ENCODE data around the gene PNPLA3.

The PNPLA3 gene

DNA sequence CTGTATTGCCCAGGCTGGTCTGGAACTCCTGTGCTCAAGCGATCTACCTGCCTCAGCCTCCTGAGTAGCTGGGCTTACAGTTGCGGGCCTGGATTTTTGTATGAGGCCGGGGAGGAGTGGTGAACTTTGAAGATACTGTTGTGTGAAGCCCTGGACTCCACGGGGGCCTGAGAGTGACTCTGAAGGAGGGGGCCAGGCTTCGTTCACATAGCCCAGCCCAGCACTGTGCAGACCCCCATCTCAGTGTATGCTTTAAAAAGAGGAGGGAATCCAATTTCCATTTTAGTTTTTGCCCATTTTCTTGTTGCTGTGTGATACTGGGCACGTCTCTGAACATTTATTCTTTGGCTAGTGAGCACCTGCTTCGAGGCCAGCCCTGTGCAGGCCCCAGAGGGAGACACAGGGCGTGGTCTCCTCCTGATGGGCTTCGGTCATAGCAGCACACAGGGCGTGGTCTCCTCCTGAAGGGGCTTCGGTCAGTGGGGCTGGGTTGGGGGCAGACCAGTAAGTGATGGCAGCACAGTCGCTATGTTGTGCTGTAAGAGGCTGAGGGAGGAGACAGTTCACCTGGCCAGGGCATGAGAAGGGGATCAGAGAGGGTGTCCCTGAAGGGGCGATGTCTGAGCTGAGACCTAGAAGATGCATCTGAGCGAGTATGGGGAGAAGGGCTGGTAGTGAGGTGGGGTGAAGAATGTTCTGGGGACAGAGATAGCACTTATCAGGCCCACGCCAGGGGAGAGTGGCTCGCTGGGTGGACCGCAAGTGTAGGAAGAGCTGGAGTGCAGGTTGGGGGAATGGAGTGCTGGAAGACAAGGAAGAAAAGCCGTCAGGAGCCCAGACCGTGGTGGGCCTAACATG, 45.6 kb downstream of the PNPLA3 start:
- no peak for DNase-seq

DNA sequence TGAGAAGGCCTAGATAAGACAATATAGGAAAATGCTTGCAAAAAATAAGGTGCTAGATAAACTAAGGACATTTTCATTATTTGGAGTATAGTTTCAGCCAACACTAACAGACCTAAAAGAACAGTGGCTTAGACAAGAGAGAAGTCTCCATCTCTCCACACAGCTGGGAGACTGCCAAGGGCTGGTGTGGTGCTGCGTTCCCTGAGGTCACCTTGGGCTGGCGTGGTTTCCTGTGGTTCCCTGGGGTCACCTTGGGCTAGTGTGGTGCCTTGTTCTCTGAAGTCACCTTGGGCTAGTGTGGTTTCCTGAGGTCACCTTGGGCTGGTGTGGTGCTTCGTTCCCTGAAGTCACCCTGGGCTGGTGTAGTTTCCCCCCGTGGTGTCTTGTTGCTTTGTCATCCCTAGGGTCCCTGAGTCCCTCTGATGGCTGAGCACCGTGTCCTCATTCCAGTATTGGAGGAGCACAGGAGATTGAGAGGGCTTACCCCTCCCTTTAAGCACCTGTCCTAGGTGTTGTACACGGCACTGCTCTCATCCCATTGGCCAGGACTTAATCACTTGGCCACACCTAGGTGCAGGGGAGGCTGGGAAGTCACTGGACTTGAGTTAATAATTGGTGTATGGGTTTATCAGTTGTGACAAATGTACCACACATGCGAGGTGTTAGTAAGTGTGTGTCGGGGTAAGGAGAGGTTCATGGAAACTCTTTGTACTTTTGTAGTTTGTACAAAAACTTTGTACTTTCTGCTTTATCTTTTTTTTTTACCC, 46.6 kb downstream of the PNPLA3 start:
- DNase-seq, result no peak

DNA sequence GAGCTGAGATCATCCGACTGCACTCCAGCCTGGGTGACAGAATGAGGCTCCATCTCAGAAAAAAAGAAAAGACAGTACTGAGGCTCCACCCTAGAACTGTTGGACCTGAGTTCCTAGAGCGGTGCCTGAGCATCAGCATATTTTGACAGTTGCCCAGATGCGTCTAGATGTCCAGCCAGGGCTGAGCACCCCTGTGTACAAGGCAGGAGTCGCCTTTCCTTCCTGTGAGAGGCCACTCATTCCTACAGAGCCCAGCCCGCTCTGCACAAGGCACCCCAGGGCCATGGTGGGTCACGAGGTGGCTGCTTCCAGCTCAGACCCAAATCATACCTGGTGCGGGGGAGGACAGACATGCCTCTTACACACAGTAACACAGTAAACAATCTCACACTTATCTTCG, 47.5 kb downstream of the PNPLA3 start:
- no peak for DNase-seq

DNA sequence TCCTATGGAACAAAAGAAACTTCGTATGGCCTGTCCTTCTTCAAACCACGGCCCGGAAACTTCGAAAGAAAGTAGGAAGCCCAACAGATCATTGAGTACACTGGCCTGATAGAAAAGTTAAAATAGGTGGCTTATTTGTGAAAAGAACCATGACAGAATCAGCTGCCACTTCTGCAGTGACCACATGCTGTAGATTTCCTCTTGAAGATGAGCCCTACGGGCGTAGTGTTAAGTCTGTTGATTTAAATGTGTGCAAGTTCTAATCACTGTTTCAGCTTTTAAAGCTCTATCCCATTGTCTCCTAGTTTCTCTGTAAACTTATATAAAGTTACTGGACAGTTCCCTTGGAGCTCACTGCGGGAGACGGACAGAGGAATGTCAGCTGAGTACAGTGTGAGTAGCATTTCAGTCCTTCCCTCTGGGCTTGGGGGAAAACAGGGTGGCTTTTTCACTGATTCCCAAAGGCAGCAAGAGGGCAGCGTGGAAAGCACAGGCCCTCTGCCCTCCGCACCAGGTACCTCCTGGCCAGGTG, 49.4 kb downstream of the PNPLA3 start:
- DNase-seq, result no peak

DNA sequence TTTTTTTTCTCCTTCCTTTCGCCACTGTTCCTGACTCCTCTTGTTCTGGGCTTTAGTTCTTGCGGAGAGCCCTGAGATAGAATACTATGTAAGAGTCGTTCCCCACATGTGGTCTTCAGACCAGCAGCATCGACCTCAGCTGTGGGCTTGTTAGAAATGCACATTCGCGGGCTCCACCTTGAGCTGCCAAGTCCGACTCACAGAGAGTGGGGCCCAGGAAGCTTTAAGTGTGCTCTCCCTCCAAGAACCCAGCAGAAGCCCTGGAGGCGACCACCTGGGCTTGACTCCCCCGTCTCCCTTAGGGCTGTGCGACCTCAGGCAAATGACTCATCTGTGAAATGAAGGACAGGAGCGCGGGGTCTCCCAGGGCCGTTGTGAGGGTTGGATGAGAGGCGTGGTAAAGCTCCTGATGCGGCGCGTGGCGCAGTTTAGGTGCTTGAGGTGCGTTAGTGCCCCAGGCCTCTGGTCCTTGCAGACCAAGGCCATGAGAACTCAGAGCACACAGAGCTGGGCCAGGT, 50.5 kb downstream of the PNPLA3 start:
- no peak for DNase-seq

DNA sequence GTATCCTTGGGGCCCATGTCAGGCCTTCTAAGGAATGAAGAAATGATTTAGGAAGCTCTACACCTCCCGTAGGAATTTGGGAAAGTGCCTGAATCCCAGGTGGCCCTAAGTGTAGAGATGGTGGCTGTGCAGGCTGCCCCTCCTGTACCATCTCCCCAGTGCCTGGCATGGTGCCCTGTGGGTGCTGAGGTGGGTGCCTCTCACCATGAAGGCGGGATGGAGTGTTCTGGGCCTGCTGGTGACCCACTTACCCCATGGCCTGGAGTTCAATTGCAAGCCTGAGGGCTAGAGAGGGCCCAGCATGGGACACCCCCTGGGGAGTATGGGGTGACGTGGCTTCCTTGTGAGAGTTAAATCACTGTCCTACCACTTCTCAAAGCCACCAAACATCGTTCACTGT, 51.4 kb downstream of the PNPLA3 start:
- no peak for DNase-seq

DNA sequence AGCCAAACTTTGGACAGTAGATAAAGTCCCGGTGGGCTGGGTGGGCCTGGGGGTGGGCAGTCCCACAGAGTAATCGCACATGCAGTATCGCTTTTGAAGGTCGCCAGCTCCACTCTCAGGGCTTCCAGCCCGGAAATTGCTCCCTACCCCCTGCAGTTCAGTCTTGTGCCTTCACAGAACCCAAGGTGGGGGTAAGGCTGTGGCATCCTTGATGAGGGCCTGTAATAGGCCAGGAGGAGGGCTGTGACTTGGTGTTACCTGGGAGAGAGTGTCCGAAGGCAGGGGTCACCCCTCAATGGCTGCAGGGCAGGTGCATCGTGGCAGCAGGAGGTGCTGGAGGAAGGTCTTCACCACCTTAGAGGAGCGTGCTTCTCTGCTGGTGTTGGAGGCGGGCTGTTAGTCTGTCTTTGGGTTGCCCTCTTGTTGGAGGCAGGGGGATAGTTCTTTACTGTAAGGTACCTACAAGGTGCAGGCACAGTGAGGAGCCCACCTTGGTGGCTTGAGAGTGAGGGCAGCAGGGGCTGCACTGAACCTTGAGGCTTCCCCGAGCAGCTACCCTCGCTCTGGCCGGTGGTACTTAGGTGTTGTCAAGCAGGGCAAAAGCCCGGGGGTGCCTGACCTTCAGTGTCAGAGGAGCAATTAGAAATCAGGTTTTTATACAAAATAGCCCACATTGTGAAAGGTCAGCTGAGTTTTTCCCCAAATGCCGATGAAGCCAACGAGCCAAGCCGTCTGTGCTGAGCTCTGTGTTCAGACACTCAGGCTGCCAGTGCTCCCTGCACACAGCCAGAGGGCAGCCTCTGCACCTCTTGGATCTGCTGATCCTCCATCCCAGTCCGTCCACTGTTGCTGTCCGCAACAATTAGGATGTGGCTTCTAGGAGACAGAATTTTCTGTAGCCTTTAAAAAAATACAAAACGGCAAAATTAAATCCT, 53.5 kb downstream of the PNPLA3 start:
- no peak for DNase-seq

DNA sequence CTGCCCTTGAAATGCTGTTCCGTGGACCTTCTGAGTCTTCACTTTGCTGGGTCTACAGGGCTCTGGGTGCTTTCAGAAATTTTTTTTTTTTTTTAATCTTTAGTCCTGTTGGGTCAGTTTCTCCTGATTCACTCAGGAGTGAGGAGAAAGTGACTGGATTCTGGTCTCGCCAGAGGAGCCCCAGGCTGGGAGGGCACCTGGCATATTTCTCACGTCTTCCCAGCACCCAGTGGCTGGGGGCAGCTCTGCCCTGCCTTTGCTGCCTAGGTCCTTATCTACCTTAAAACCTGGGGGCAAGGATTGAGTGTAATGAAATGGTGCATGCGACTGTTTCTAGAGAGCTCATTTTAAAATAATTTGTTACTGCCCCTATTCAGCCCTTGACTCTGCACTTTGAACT, 55.0 kb downstream of the PNPLA3 start:
- DNase-seq, result no peak

DNA sequence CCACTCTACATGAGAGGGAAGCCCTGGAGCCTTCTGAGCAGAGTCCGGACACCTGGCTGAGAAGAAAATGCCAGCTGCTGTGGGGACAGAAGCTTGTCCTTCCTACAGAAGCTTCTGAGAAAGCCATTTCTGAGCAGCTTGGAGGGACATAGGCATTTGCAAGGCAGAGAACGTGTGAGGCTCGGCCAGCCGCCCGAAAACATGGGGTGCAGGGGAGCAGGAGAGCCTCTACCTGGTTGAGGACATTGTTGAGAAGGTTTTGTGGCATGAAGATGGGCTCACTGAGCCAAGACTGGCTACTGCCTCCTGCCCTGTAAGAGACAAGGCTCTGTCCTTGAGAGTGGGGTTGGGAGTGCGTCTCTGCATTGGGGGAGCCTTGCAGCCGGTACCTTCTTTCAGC, 57.0 kb downstream of the PNPLA3 start:
- DNase-seq, result no peak

DNA sequence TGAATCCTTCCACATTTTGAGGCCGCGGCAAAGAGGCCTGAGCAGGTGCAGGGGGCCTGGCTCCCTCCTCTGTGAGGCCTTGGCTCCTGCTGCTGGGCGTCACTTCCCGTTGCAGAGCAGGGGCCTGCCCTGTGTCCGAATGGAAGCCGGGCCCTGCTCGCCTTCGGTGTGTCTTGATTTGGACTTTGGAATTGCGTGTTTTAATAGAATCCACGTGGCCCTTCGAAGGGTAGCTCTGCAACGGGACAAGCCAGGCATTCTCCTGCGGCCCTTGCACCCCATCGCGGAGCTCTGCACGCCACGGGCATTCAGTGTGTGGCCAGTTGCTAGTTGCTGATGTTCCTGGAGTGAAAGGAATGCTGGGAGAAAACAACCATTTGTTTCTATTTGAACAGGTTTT, 57.4 kb downstream of the PNPLA3 start:
- DNase-seq, result no peak

DNA sequence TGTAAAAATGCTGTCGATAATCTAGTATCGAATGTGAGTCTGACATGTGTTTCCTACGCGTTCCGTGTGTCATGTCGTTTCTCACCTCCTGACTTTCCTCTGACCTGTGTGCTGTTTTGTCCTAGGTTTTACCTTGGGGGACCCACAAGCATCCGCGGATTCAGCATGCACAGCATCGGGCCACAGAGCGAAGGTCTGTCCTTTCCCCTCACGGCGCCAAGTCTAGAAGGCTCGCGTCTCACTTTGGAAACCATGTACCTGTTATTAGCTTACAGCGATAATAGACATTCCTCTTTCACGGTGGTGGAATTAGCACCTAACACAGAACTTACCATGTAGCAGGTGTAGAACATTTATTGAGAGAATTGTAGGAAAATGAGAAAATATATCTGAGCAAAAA, 60.2 kb downstream of the PNPLA3 start:
- DNase-seq, result no peak

DNA sequence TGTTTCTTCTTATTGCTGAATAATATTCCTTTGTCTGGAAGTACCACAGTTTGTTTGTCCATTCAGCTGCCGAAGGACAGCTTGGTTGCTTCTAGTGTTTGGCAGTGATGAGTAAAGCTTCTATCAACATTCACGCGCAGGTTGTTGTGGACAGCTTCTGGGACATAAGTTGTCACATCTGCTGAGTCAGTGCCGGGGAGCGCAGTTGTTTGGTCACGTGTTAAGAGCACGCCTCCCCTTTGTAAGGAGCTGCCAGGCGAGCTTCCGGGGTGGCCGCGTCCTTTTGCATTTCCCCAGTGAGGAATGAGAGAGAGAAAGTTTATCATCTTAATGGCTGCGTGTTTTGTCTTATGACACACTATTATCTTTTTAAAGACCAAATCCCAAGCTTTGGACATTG, 61.9 kb downstream of the PNPLA3 start:
- DNase-seq, result no peak

DNA sequence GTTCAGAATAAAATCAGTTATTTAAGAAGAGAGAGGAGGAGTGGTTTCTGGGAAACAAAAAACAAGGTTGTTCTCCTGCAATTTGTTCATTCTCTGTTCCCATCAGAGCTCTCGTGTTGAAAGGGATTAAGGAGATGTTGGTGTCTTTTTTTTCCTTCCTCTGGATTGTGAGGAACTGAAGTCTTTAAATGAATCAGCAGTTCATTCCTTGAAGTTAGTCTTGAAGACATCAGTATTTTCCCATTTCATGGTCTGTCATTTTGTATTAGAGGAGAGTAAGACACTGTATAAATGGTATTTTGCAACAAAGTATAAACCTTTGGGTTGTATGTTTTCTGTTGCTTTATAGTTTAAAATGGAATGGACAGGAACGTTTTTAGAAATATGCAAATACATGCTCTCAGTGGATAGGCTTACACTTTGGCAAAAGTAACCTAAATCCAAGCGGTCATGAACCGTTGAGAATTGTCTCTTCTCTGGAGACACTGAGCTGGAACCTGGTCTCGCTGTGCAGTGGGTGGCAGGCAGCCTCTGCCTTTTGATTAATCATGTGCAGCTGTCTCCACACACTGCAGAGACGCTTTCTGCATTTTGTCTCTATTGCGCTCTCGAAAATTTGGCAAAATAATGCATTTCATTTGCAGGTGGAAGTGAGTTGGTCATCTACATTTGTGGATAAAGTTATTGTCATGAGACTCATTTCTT, 64.7 kb downstream of the PNPLA3 start:
- no peak for DNase-seq

DNA sequence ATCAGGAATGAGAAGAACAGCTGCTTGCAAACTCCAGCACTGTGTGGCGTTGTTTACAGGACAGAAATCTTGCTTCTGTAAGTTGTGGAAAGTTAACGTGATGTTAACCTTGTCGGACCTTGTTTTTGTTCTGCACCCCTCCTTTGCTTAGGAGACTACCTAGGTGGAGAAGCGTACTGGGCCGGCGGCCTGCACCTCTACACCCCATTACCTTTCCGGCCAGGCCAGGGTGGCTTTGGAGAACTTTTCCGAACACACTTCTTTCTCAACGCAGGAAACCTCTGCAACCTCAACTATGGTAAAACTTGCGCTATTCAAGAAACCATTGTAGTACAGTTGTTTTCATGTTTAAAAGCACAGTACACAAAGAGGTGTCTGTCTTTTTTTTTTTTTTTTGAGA, 65.4 kb downstream of the PNPLA3 start:
- no peak for DNase-seq

DNA sequence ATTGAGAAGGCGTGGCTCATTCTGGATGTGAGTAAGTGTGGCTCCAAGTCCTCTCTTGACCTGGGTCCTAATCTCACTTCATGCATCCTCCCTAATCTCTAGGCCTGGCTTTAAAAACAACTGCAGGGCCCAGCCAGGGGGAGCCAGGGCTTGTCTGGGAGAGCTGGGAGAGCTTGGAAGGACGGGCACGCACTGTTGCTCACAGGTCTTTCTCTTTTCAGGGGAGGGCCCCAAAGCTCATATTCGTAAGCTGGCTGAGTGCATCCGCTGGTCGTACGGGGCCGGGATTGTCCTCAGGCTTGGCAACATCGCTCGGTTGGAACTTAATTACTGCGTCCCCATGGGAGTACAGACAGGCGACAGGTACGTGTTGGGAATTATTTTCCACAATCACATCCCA, 66.4 kb downstream of the PNPLA3 start:
- no peak for DNase-seq

DNA sequence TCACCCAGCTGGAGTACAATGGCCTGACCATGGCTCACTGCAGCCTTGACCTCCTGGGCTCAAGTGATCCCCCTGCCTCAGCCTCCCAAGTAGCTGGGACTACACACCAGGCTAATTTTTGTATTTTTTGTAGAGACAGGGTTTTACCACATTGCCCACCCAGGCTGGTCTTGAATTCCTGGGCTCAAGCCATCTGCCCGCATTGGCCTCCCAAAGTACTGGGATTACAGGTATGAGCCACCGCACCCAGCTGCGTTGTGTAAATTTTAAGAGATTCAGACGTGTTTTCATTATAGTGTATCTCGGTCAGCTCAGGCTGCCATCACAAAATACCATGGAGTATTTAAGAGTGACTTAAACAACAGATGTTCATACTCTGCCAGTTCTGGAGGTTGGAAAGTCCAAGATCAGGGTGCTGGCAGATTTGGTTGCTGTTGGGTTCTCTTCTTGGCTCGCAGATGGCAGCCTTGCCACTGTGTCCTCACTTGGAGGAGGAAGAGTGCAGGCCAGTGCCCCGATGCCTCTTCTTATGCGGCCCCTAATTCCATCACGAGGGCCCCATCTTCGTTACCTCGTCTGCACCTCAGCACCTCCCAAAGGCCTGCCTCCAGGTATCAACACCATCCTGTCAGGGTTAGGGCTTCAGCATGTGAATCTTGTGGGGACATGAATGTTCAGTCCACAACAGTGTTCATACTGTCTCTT, 67.9 kb downstream of the PNPLA3 start:
- no peak for DNase-seq

DNA sequence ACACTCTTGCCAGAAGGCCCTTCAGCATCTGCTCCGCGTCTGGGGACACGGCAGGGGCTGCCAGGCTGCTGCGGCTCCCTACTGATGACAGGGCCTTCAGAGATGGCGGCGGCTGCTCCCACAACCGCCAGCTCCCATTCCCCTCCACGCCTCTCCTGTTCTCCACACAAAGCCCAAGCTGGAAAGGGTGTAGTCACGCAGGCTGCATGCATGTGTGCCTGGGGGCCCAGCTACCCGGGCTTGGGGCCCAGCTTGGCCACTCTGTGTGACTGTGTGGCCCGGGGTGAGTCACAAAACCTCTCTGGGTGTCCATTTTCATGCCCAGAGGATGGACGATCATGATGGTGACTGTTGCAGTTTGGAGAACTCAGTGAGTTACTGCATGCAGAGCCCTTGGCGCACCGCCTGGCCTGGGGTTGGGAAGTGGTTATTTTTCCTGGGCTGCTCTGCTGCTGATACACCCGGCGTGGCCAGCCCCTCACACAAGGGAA, 68.8 kb downstream of the PNPLA3 start:
- DNase-seq, result no peak

DNA sequence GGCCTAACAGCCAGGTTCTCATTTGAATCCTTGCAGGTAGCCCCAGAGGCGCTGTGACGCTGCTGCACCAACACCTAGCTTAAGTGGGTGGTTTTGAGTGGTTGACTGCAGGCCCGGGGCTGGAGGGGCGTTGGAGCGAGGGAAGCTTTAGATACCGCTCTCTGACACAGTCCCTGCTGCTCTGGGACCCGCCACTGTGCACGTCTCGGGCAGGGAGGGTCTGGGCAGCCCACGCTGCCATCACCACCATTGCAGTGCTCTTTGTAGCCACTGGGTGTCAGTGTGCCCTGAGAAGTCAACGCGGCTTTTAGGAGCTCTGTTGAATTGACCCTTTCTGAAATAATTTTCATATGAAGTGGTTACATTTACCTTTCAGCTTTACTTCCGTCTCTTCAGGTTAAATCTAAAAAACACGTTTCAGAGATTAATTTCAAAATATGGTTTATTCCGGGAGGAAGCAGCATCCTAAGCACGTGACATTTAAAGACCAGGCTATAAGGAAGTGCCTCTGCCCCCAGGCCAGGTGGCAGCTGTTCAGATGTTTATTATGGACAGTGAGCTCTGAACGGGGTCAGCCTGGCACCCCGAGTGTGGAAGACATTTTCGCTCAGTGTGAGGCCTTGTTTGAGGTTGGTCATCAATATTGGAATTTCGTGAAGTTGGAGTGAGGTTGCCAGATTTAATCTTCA, 69.6 kb downstream of the PNPLA3 start:
- DNase-seq, result peak; percentile 30

DNA sequence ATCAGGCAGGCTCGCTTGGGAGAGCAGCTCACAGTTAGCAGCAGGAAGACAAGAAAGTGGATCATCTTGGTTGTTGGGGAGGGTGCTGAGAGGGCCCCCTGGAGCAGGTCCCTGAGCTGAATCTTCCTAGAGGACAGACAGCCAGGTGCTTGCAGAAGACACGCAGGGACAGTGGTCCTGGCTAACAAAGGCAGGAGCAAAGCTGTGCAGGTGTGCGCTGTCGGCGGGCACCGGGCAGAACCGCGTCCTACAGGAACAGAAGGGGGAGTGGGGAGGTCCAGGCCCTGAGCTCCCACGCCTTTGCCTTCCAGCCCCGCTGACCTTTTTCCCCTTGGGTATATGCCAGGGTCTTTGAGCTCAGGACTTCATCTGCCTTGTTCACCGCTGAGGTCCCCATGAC, 70.4 kb downstream of the PNPLA3 start:
- no peak for DNase-seq

DNA sequence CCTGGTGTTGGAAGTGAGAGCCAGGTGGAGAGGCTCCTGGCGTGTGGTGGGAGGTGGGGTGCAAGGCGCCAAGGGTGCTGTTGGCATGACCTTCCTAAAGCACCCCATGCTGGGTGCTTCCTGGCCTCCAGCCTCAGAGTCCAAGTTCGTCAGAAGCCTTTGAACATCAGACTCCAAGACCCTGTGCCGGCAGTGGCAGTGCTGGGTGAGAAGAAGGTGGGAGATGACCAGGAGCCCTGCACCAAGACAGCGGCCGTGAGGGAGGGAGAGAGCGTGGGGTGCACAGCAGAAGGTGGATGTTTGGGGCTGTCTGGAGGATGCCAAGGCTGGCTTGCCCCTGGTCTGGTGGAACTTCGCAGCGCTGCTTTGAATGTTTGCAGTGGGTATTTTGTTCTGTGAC, 70.8 kb downstream of the PNPLA3 start:
- no peak for DNase-seq

Data from activated effector memory CD4-positive, alpha-beta T cell treated with Interleukin-2 at 50 U/mL for 16 hours (primary cell).